Activated T-helper 1 cell treated with anti-CD3 and anti-CD28 coated beads, Interleukin-12 subunit alpha, Interleukin-12 subunit beta, Interleukin-2, Interleukin-4 antibody, amounts not matched to agents 30 ng/mL and 10 ng/mL and 1 ng/mL, durations not matched to agents 14 hours and 24 hours and 36 hours (primary cell): ENCODE measurements around the gene EXOC6B. TPM values are rescaled to one million over a fixed set of nuclear protein-coding genes. Genes with fewer than 3 reads are reported as not detected.
"Not testable (repeated sequence)": the region's sequence is repeated elsewhere in the genome, so short reads cannot be mapped to it uniquely, and the experiment has no call there.

Experiments used
- DNase-seq: peaks from one replicate; pipeline ENCODE4 v3.0.0; 2021; ENCODE audit warnings: low spot score
- H3K27ac Mint-ChIP-seq: one replicate; pipeline ENCODE4 v1.8.0; 2021; ENCODE audit warnings: mild to moderate bottlenecking, mixed read lengths
- H3K27me3 Mint-ChIP-seq: one replicate; pipeline ENCODE4 v1.8.0; 2022; ENCODE audit warnings: mild to moderate bottlenecking, moderate library complexity, mixed read lengths; ENCODE audit not compliant: insufficient read depth
- H3K36me3 Mint-ChIP-seq: one replicate; pipeline ENCODE4 v1.8.0; 2021; ENCODE audit warnings: low read depth, mixed read lengths
- H3K4me1 Mint-ChIP-seq: one replicate; pipeline ENCODE4 v1.8.0; 2021; ENCODE audit warnings: low read depth, mixed read lengths
- H3K4me3 Mint-ChIP-seq: one replicate; pipeline ENCODE4 v1.8.0; 2021; ENCODE audit warnings: mild to moderate bottlenecking, moderate library complexity, mixed read lengths
- H3K9me3 Mint-ChIP-seq: one replicate; pipeline ENCODE4 v1.8.0; 2021; ENCODE audit warnings: mixed read lengths
- intact Hi-C: fragments of 100-400 bp; cut with micrococcal nuclease; formaldehyde crosslinking; loops from one replicate; pipeline ENCODE4 v1.15.1; 2024
- total RNA-seq: library from RNA; stranded (reverse); gene quantifications from 2 replicates; pipeline ENCODE4 v1.2.3, GENCODE V29; 2022

Gene EXOC6B
- total RNA-seq, 1 donor from 2014 or later, result 7.7 TPM

DNA sequence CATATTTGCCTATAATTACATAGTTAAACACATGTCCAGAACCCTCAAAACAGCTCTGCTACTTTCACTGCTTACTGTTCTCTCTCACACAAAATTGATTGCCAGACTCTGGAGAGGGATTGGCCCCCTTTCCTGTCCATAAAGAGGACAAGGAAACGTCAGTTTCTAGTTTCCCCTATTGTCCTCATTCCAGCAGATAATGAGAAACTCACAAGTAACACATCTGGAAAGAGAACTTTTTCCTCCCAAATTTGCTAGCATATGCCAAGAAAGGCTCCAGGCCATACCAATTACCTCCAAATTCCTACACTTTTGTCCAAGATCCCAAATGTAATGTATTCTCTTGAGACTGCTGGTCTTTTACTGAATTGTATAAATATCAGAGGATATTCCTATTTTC is 200.5 kb downstream of the EXOC6B start:
- Mint-ChIP-seq H3K4me1 (no peaks in the 10 kb centered on the region), H3K27ac (no peak overlapping the region), H3K9me3 (no peaks in the 10 kb centered on the region), H3K36me3 (no peaks in the 10 kb centered on the region), H3K27me3 (peaks cover 2% of the 10 kb centered on the region), H3K4me3 (no peak overlapping the region)
- intact Hi-C loops, result no loop called here
- DNase-seq, result no peak

DNA sequence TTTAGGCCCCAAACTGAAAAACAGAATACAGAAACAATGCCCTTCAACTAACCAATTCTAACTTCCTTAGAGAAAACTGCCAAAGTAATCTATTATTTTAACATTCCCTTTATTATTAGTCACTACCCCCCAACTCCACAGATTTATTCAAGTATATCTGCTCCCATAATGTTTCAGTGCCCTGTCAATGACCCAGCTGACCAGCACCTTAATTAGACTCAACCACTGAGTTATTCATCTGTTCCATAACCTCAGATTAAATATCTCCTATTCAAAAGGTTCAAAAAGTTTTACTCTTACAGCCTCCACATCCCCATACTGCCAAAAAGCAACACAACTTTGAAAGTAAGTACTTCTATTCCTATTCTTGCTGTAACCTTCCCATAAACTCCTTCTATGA is 202.4 kb downstream of the EXOC6B start:
- no peaks in the 10 kb centered on the region for H3K36me3 Mint-ChIP-seq
- no peaks in the 10 kb centered on the region for H3K4me1 Mint-ChIP-seq
- no peak for DNase-seq
- no peak overlapping the region for H3K27ac Mint-ChIP-seq
- H3K9me3 Mint-ChIP-seq, result peaks cover 7% of the 10 kb centered on the region
- H3K27me3 Mint-ChIP-seq, result peaks cover 2% of the 10 kb centered on the region
- intact Hi-C loops, result no loop called here
- no peak overlapping the region for H3K4me3 Mint-ChIP-seq

DNA sequence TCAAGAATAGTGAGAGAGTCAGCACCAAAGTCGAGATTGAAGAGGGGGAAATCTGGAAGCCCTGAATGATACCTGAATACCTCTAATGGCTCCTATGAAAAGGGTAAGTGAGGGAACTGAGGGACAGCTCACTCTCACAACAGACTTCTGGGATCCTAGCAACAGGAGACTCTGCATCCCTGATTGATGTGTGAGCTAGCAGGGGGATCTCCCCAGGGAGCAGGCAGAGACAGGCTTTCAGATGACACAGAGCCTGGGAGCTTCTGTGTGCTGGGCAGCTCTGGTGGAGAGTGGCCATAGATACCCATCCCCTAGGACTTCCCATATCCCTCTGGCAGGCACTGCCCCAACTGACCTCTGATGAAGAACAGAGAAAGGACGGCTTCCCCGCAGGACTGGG is 206.2 kb downstream of the EXOC6B start:
- Mint-ChIP-seq H3K4me3 (no peak overlapping the region), H3K9me3 (peaks cover 7% of the 10 kb centered on the region), H3K27ac (no peak overlapping the region), H3K4me1 (no peaks in the 10 kb centered on the region), H3K36me3 (no peaks in the 10 kb centered on the region), H3K27me3 (peaks cover 2% of the 10 kb centered on the region)
- DNase-seq, result no peak
- intact Hi-C loops, result no loop called here

DNA sequence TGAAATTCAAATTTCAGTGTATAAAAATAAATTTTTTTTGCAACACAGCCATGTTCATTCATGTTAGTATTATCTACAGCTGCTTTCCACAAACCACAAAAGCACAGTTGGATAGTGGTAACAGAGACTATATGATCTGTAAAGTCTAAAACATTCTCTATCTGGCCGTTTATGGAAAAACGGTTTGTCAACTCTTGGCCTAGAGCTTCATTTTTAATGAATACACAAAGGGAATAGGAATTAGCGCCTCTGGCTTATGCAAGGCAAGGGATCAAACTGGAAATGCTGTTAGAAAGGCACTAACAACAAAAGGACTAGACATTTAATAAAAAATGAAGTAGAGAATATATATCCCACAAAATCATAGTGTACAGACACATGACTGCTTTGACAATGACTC is 211.9 kb downstream of the EXOC6B start:
- no peak overlapping the region for H3K4me3 Mint-ChIP-seq
- H3K27me3 Mint-ChIP-seq, result peaks cover 4% of the 10 kb centered on the region
- H3K36me3 Mint-ChIP-seq, result no peaks in the 10 kb centered on the region
- intact Hi-C loops, result no loop called here
- DNase-seq, result no peak
- peaks cover 3% of the 10 kb centered on the region for H3K9me3 Mint-ChIP-seq
- no peak overlapping the region for H3K27ac Mint-ChIP-seq
- H3K4me1 Mint-ChIP-seq, result no peaks in the 10 kb centered on the region

DNA sequence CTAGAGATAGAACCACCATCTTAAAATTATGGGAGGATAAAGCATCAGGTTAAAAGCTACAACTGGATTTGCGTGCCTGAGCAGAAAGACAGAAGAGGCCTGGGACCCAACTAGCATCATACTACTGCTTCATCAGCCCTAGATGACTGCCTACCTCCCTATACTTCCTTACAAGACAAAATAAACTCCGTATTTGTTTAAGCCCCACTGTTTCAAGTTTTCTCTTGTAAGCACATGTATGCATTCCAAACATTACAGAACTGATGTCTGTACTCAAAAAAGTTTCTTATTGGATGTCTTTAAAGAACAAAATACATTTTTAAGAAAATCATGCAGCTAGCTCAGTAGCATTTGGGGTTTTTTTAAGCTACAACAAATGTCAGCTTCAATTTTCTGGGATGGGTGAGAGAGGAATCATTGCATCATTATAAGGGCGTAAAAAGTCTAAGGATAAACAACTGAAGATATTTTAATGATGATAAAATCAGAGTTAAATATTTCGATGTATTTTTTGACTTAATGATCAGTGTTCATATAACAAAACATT is 213.1 kb downstream of the EXOC6B start:
- Mint-ChIP-seq H3K27me3 (peaks cover 4% of the 10 kb centered on the region), H3K4me3 (no peak overlapping the region), H3K36me3 (no peaks in the 10 kb centered on the region), H3K9me3 (no peaks in the 10 kb centered on the region), H3K27ac (no peak overlapping the region), H3K4me1 (no peaks in the 10 kb centered on the region)
- no peak for DNase-seq
- intact Hi-C loops, result no loop called here

DNA sequence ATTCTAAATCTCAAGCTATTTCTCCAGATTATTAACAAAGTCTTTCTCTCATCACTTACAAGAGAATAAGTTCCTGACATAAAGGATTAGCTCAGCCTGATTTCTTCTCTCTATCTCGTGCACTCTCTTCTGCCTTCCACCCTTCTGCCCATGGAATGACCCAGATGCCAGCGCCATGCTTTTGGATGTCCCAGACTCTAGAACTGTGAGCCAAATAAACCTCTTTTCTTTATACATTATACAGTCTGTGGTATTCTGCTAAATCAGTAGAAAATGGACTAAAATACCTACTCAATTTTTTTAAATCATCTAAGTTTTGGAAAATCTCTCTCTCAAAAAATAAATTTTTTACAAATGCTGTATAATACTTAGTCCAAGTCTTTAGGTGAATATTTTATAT is 218.6 kb downstream of the EXOC6B start:
- DNase-seq, result no peak
- Mint-ChIP-seq H3K4me3 (no peak overlapping the region), H3K27ac (no peak overlapping the region), H3K36me3 (no peaks in the 10 kb centered on the region), H3K27me3 (peaks cover 7% of the 10 kb centered on the region), H3K9me3 (no peaks in the 10 kb centered on the region), H3K4me1 (peaks cover 8% of the 10 kb centered on the region)
- intact Hi-C loops, result no loop called here

DNA sequence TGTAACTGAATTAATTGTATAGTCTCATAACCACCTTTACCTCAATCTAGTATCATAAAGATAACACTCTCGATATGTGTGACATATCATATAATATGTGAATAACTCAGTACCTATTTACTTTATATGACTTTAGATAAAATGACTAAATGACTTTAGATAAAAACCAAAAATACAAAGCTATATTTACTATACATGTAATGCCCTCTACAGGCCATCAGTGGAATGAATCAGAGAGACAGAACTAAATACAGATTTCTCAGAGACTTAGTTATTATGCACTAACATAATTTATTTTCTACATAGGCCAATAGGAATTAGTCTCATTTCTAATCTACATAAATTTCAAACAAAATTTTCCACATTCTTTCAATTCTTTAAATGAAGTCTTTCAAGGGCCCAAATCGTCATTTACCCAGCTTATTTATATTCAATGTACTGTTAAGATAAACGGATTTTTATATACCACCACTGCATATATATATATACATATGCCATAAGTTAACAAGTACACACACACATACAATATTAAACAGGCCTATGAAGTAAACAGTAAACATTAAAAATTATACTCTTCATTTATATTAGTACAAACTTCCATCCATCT is 219.9 kb downstream of the EXOC6B start:
- Mint-ChIP-seq H3K9me3 (no peaks in the 10 kb centered on the region), H3K4me3 (no peak overlapping the region), H3K4me1 (peaks cover 8% of the 10 kb centered on the region), H3K36me3 (no peaks in the 10 kb centered on the region), H3K27me3 (peaks cover 7% of the 10 kb centered on the region), H3K27ac (no peak overlapping the region)
- intact Hi-C loops, result no loop called here
- no peak for DNase-seq

DNA sequence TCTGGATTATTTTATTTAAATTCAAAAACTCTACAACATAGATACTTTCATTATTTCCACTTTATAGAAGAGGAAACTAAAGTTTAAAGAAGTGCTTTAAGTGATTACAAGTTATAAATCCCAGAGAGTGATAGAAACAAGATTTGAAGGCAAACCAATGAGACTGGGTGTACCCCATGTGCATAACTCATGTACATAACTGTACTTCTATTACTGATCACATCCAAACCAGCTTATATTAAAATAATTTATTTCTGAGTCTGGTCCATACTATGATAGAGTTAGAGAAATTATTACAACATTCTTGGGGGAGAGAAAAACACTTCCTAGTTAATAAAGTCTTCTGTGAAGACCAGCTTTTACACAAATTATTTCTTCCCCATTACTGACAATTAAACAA is 221.4 kb downstream of the EXOC6B start:
- Mint-ChIP-seq H3K4me3 (no peak overlapping the region), H3K27me3 (peaks cover 2% of the 10 kb centered on the region), H3K36me3 (no peaks in the 10 kb centered on the region), H3K9me3 (no peaks in the 10 kb centered on the region), H3K4me1 (peaks cover 8% of the 10 kb centered on the region), H3K27ac (no peak overlapping the region)
- intact Hi-C loops, result no loop called here
- DNase-seq, result no peak

DNA sequence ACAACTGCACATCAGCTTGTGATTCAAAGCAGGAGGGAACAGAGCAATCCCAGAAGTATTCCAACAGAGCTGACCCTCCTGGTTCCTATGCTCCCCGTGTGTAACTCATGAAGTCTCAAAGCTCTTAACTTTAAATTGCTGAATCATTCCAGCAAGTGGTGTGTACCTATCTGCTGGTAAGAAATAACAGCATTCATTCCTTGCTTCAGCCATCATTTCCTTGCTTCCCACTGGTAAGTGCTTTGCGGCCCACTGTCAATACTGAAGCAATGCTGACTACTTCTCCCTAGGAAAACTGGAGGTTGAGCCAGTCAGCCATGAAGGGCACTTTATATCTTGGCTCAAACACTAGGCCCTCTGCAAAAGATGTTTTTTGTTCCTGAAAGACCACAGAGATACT is 222.4 kb downstream of the EXOC6B start:
- intact Hi-C loops, result no loop called here
- no peak for DNase-seq
- peaks cover 2% of the 10 kb centered on the region for H3K27me3 Mint-ChIP-seq
- H3K9me3 Mint-ChIP-seq, result no peaks in the 10 kb centered on the region
- no peak overlapping the region for H3K4me3 Mint-ChIP-seq
- peaks cover 8% of the 10 kb centered on the region for H3K4me1 Mint-ChIP-seq
- no peaks in the 10 kb centered on the region for H3K36me3 Mint-ChIP-seq
- no peak overlapping the region for H3K27ac Mint-ChIP-seq

DNA sequence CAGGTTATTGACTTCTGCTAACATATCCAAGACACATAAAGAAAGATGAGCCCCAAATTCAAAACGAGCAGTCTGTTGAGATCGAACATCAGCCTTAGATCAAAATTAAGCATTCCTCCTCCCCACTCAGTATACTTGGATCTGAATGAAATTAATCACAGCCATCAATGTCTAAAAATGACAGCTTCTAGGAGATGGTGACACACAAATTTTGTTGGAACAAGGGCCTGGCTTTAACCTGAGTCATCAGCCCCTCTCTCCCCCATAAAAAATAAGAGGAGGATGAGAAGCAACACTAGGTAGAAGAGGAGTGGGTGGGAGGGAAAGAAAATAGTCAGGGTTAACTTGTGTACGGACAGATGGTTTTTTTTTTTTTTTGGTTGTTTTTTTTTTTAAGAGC is 223.1 kb downstream of the EXOC6B start:
- Mint-ChIP-seq H3K9me3 (no peaks in the 10 kb centered on the region), H3K4me3 (no peak overlapping the region), H3K27me3 (peaks cover 2% of the 10 kb centered on the region), H3K4me1 (peaks cover 8% of the 10 kb centered on the region), H3K36me3 (no peaks in the 10 kb centered on the region), H3K27ac (no peak overlapping the region)
- DNase-seq, result no peak
- intact Hi-C loops, result no loop called here

DNA sequence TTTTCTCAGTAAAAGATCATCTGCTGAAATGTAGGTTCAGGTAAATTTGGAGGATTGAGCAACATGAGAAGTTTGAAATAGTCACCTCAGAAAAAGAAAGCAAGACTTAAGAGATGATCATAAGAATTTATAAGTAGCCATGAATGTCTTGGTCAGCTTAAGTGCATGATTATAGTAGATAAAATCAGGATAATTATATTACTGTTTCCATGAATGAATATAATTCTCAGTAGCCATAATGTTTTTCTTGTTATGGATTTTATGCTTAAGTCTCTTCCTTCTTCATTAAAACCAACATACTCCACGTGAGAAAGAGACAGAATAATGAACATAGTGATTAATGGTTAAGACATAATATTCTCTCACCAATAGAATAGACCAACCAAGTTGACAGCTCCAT is 223.7 kb downstream of the EXOC6B start:
- intact Hi-C loops, result no loop called here
- no peaks in the 10 kb centered on the region for H3K9me3 Mint-ChIP-seq
- DNase-seq, result no peak
- no peak overlapping the region for H3K4me3 Mint-ChIP-seq
- H3K27me3 Mint-ChIP-seq, result peaks cover 2% of the 10 kb centered on the region
- H3K27ac Mint-ChIP-seq, result no peak overlapping the region
- peaks cover 8% of the 10 kb centered on the region for H3K4me1 Mint-ChIP-seq
- no peaks in the 10 kb centered on the region for H3K36me3 Mint-ChIP-seq

DNA sequence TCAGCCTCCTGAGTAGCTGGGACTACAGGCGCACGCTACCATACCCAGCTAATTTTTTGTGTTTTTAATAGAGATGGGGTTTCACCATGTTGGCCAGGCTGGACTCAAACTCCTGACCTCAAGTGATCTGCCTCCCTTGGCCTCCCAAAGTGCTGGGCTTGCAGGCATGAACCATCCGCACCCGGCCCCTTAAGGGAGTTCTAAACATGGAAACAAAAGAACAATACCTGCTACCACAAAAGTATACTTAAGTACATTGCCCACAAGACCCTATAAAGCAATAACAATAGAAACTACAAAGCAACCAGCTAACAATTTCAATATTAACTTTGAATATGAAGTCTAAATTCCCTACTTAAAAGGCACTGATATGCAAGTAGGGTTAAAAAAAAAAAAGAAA is 242.0 kb downstream of the EXOC6B start:
- H3K4me1 Mint-ChIP-seq, result not testable (repeated sequence)

DNA sequence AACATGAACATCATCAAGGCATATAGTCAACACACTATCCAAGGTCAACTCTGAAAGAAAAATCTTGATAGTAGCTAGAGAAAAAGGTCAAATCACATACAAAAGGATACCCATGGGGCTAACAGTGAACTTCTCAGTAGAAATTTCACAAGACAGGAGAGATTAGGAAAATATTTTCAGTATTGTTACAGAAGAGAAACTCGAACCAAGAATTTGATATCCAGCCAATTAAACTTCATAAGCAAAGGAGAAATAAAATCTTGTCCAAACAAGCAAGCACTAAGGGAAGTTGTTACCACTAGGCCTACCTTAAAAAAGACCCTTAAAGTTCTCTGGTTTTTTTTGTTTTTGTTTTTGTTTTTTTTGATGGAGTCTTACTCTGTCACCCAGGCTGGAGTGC is 242.5 kb downstream of the EXOC6B start:
- Mint-ChIP-seq H3K4me1 (no peaks in the 10 kb centered on the region), H3K36me3 (no peaks in the 10 kb centered on the region), H3K27me3 (no peaks in the 10 kb centered on the region), H3K27ac (no peak overlapping the region), H3K9me3 (no peaks in the 10 kb centered on the region), H3K4me3 (no peak overlapping the region)
- intact Hi-C loops, result no loop called here
- no peak for DNase-seq

More for the DNA sequence above, 242.0 kb downstream of the EXOC6B start:
- H3K9me3 Mint-ChIP-seq, H3K4me3 Mint-ChIP-seq, H3K36me3 Mint-ChIP-seq, DNase-seq, H3K27ac Mint-ChIP-seq, H3K27me3 Mint-ChIP-seq, intact Hi-C loops: not testable (repeated sequence)
